Liver (tissue), 9 donors: ENCODE results near the gene DHRS4. TPM values are rescaled to one million over a fixed set of nuclear protein-coding genes. Genes with fewer than 3 reads are reported as not detected.
A peak's percentile ranks its signal among the peaks of the same experiment; 100 is the strongest.

ENCODE experiments used
- DNase-seq: peaks from one replicate; pipeline ENCODE4 v3.0.0-alpha.2; 2017; ENCODE audit warnings: low spot score
- H3K27ac ChIP-seq, 2 donors: one replicate each; pipeline ENCODE4 v1.7.0; 2013; ENCODE audit warnings: inconsistent platforms in 2 of 2, low read length in 2 of 2, control low read depth in 1 of 2, low read depth in 1 of 2, mild to moderate bottlenecking in 1 of 2
- H3K27me3 ChIP-seq, 4 donors: one replicate each; pipeline versions ENCODE4 v1.6.1 to v1.7.0; 2013; ENCODE audit warnings: low read length in 3 of 4, inconsistent platforms in 1 of 4, mild to moderate bottlenecking in 1 of 4, moderate library complexity in 1 of 4; ENCODE audit not compliant: control insufficient read depth in 4 of 4, insufficient read depth in 4 of 4
- H3K36me3 ChIP-seq, 4 donors: one replicate each; pipeline versions ENCODE4 v1.6.1 to v1.7.0; 2013; ENCODE audit warnings: low read length in 3 of 4, mild to moderate bottlenecking in 3 of 4, low read depth in 1 of 4, moderate library complexity in 1 of 4; ENCODE audit not compliant: control insufficient read depth in 4 of 4, insufficient read depth in 3 of 4
- H3K4me1 ChIP-seq, 4 donors: one replicate each; pipeline versions ENCODE4 v1.6.1 to v1.7.0; 2013; ENCODE audit warnings: low read length in 3 of 4, mild to moderate bottlenecking in 3 of 4, moderate library complexity in 1 of 4; ENCODE audit not compliant: control insufficient read depth in 4 of 4, insufficient read depth in 4 of 4
- H3K4me3 ChIP-seq, 3 donors: one replicate each; pipeline versions ENCODE4 v1.6.1 to v1.7.0; 2013; ENCODE audit warnings: low read length in 3 of 3, control low read depth in 1 of 3, low read depth in 1 of 3, mild to moderate bottlenecking in 1 of 3
- H3K9ac ChIP-seq, 2 donors: one replicate each; pipeline ENCODE4 v1.7.0; 2013; ENCODE audit warnings: low read length in 2 of 2, mild to moderate bottlenecking in 2 of 2, moderate library complexity in 2 of 2, control low read depth in 1 of 2, low read depth in 1 of 2
- H3K9me3 ChIP-seq, 4 donors: one replicate each; pipeline versions ENCODE4 v1.6.1 to v1.7.0; 2013; ENCODE audit warnings: low read length in 3 of 4; ENCODE audit not compliant: control insufficient read depth in 4 of 4
- CTCF ChIP-seq: fragments of 150-350 bp; IDR thresholded peaks from 2 replicates; pipeline ENCODE4 v1.5.1; 2017; ENCODE audit warnings: improper control_type of control experiment, low read depth, low read length; ENCODE audit not compliant: missing input control
- EGR1 ChIP-seq, 2 donors: IDR thresholded peaks; 2 replicates each; pipeline ENCODE4 v1.6.1; 2016 to 2018; ENCODE audit warnings: antibody characterized with exemption in 2 of 2, low read depth in 2 of 2
- FOXA1 ChIP-seq: IDR thresholded peaks from 2 replicates; pipeline ENCODE4 v1.6.1; 2016; ENCODE audit warnings: antibody characterized with exemption
- FOXA2 ChIP-seq: IDR thresholded peaks from 2 replicates; pipeline ENCODE4 v1.6.1; 2016; ENCODE audit warnings: antibody characterized with exemption
- GABPA ChIP-seq, 2 donors: IDR thresholded peaks in 1 of 2; conservative IDR thresholded peaks in 1 of 2; 2 replicates each; pipeline ENCODE4 v1.6.1; 2016; ENCODE audit warnings: antibody characterized with exemption in 2 of 2, mild to moderate bottlenecking in 1 of 2, moderate library complexity in 1 of 2
- HNF4A ChIP-seq, 2 donors: conservative IDR thresholded peaks; 2 replicates each; pipeline ENCODE4 v1.6.1; 2016; ENCODE audit warnings: antibody characterized with exemption in 2 of 2, mild to moderate bottlenecking in 2 of 2
- HNF4G ChIP-seq: IDR thresholded peaks from 2 replicates; pipeline ENCODE4 v1.6.1; 2016; ENCODE audit warnings: antibody characterized with exemption
- JUND ChIP-seq, 2 donors: IDR thresholded peaks; 2 replicates each; pipeline ENCODE4 v1.6.1; 2016; ENCODE audit warnings: antibody characterized with exemption in 2 of 2
- MAX ChIP-seq: IDR thresholded peaks from 2 replicates; pipeline ENCODE4 v1.6.1; 2016; ENCODE audit warnings: antibody characterized with exemption
- NR2F2 ChIP-seq: IDR thresholded peaks from 2 replicates; pipeline ENCODE4 v1.6.1; 2016; ENCODE audit warnings: antibody characterized with exemption
- RAD21 ChIP-seq, 2 donors: IDR thresholded peaks; 2 replicates each; pipeline ENCODE4 v1.6.1; 2016; ENCODE audit warnings: antibody characterized with exemption in 2 of 2, mild to moderate bottlenecking in 2 of 2
- RXRA ChIP-seq, 2 donors: IDR thresholded peaks; 2 replicates each; pipeline ENCODE4 v1.6.1; 2017 to 2018; ENCODE audit warnings: antibody characterized with exemption in 2 of 2, mild to moderate bottlenecking in 1 of 2
- SP1 ChIP-seq: IDR thresholded peaks from 2 replicates; pipeline ENCODE4 v1.6.1; 2018; ENCODE audit warnings: antibody characterized with exemption, mild to moderate bottlenecking
- TAF1 ChIP-seq: conservative IDR thresholded peaks from 2 replicates; pipeline ENCODE4 v1.6.1; 2016; ENCODE audit warnings: antibody characterized with exemption, mild to moderate bottlenecking
- YY1 ChIP-seq: IDR thresholded peaks from 2 replicates; pipeline ENCODE4 v1.6.1; 2016; ENCODE audit warnings: antibody characterized with exemption, mild to moderate bottlenecking
- WGBS: extraction: QIAGEN DNeasy Blood & Tissue Kit; methylation state at CpG from one replicate; pipeline ENCODE4 v1.1.7; 2013; 5-methylcytosine and 5-hydroxymethylcytosine counted together
- polyA plus RNA-seq, 2 donors: library from polyadenylated mRNA; stranded (reverse) in 1 of 2; unstranded in 1 of 2; fragments of 200-250 nt in 1 of 2; fragments of >200 nt in 1 of 2; fragmentation: Nextera tagmentation in 1 of 2; extraction: Ambion mirVana in 1 of 2; gene quantifications; one replicate each; pipeline versions ENCODE4 v1.2.1 to v1.2.3, GENCODE V29; 2013 to 2015
- total RNA-seq, 2 donors: library from RNA; depleted of rRNA; stranded (reverse); fragments of >200 nt; gene quantifications; one replicate each; pipeline ENCODE4 v1.2.3, GENCODE V29; 2014
- TF ChIP-seq, protein P1 (sequence below): IDR thresholded peaks from 2 replicates; pipeline ENCODE4 v1.6.1; 2016; ENCODE audit warnings: antibody characterized with exemption, mild to moderate bottlenecking
- TF ChIP-seq, protein P2 (sequence below): IDR thresholded peaks from 2 replicates; pipeline ENCODE4 v1.6.1; 2016; ENCODE audit warnings: antibody characterized with exemption
- donor health status: healthy.
- donor health status: healthy.
- donor health status: healthy.
- donor health status: healthy.
- donor health status: healthy.

DHRS4 gene
- total and polyA plus RNA-seq, 4 donors = 53.6 to 70.2 (median 61.5) TPM

GRCh38 chr14:23930742-23931141 lies 22.8 kb upstream of the DHRS4 start:
- WGBS = 84% methylated on average over 4 of the region's 4 CpGs
- H3K27ac ChIP-seq = no peak overlapping the region
- H3K4me3 ChIP-seq = no peak overlapping the region
- H3K9me3 ChIP-seq = no peaks in the 10 kb centered on the region
- no peaks in the 10 kb centered on the region for H3K27me3 ChIP-seq
- no peak overlapping the region for H3K9ac ChIP-seq
- TF ChIP-seq MAX (no peak), HNF4A (conservative IDR thresholded peaks at IDR 0.05) (no peak), GABPA (IDR thresholded peaks at IDR 0.05 in 1 of 2, conservative IDR thresholded peaks at IDR 0.05 in 1 of 2) (no peak), FOXA2 (no peak), HNF4G (no peak), TAF1 (no peak), RXRA (IDR thresholded peaks at IDR 0.05) (no peak), SP1 (no peak), FOXA1 (no peak), RAD21 (IDR thresholded peaks at IDR 0.05) (no peak), CTCF (no peak), NR2F2 (no peak), YY1 (no peak), EGR1 (IDR thresholded peaks at IDR 0.05; ENCODE audit: low read depth in 2 of 2) (no peak), JUND (IDR thresholded peaks at IDR 0.05) (no peak)
- TF ChIP-seq, protein P1, sequence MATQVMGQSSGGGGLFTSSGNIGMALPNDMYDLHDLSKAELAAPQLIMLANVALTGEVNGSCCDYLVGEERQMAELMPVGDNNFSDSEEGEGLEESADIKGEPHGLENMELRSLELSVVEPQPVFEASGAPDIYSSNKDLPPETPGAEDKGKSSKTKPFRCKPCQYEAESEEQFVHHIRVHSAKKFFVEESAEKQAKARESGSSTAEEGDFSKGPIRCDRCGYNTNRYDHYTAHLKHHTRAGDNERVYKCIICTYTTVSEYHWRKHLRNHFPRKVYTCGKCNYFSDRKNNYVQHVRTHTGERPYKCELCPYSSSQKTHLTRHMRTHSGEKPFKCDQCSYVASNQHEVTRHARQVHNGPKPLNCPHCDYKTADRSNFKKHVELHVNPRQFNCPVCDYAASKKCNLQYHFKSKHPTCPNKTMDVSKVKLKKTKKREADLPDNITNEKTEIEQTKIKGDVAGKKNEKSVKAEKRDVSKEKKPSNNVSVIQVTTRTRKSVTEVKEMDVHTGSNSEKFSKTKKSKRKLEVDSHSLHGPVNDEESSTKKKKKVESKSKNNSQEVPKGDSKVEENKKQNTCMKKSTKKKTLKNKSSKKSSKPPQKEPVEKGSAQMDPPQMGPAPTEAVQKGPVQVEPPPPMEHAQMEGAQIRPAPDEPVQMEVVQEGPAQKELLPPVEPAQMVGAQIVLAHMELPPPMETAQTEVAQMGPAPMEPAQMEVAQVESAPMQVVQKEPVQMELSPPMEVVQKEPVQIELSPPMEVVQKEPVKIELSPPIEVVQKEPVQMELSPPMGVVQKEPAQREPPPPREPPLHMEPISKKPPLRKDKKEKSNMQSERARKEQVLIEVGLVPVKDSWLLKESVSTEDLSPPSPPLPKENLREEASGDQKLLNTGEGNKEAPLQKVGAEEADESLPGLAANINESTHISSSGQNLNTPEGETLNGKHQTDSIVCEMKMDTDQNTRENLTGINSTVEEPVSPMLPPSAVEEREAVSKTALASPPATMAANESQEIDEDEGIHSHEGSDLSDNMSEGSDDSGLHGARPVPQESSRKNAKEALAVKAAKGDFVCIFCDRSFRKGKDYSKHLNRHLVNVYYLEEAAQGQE = no peak
- TF ChIP-seq, protein P2, sequence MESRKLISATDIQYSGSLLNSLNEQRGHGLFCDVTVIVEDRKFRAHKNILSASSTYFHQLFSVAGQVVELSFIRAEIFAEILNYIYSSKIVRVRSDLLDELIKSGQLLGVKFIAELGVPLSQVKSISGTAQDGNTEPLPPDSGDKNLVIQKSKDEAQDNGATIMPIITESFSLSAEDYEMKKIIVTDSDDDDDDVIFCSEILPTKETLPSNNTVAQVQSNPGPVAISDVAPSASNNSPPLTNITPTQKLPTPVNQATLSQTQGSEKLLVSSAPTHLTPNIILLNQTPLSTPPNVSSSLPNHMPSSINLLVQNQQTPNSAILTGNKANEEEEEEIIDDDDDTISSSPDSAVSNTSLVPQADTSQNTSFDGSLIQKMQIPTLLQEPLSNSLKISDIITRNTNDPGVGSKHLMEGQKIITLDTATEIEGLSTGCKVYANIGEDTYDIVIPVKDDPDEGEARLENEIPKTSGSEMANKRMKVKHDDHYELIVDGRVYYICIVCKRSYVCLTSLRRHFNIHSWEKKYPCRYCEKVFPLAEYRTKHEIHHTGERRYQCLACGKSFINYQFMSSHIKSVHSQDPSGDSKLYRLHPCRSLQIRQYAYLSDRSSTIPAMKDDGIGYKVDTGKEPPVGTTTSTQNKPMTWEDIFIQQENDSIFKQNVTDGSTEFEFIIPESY = no peak
- peaks cover 6 to 39% (median 38%) of the 10 kb centered on the region in 4 donors for H3K4me1 ChIP-seq
- no peaks in the 10 kb centered on the region for H3K36me3 ChIP-seq
- DNase-seq = no peak

GRCh38 chr14:23931721-23932289 lies 21.8 kb upstream of the DHRS4 start:
- no peaks in the 10 kb centered on the region for H3K36me3 ChIP-seq
- no peaks in the 10 kb centered on the region for H3K9me3 ChIP-seq
- H3K9ac ChIP-seq = no peak overlapping the region
- no peak for TF ChIP-seq GABPA (IDR thresholded peaks at IDR 0.05 in 1 of 2, conservative IDR thresholded peaks at IDR 0.05 in 1 of 2)
- TF ChIP-seq RXRA (IDR thresholded peaks at IDR 0.05) = peak; percentile 34 to 35
- peak; percentile 20 for TF ChIP-seq TAF1
- peak; percentile 61 for TF ChIP-seq NR2F2
- no peaks in the 10 kb centered on the region for H3K27me3 ChIP-seq
- H3K27ac ChIP-seq = no peak overlapping the region
- 57% methylated on average over 6 of the region's 6 CpGs for whole genome bisulfite sequencing
- DNase-seq = no peak
- H3K4me3 ChIP-seq = no peak overlapping the region
- H3K4me1 ChIP-seq = peaks cover 11 to 49% (median 48%) of the 10 kb centered on the region in 4 donors
